HEK293T (cell line): ENCODE measurements around the gene SLC4A7.
"Not testable (repeated sequence)": the region's sequence is repeated elsewhere in the genome, so short reads cannot be mapped to it uniquely, and the experiment has no call there.

Source experiments
- CTCF ChIA-PET: fragments of 350-600 bp; formaldehyde crosslinking; extraction: SDS; loops from one replicate; lab custom pipeline; 2021; ENCODE audit warnings: antibody characterized with exemption, inconsistent platforms; lab: Yijun Ruan, JAX
- POLR2A ChIA-PET: fragments of 350-600 bp; formaldehyde crosslinking; extraction: SDS; loops from one replicate; lab custom pipeline; 2020; ENCODE audit warnings: antibody characterized with exemption, inconsistent platforms; lab: Yijun Ruan, JAX
- DNase-seq: peaks from one replicate; pipeline ENCODE4 v3.0.0; 2012; ENCODE audit warnings: mixed read lengths; ENCODE audit errors: extremely low spot score
- ARNT ChIP-seq: fragments of 450-650 bp; IDR thresholded peaks from 2 replicates; pipeline ENCODE4 v1.6.1; 2017; ENCODE audit warnings: mild to moderate bottlenecking
- BHLHE40 ChIP-seq: fragments of 450-650 bp; IDR thresholded peaks from 2 replicates; pipeline ENCODE4 v1.6.1; 2016; ENCODE audit warnings: mild to moderate bottlenecking, moderate library complexity, borderline replicate concordance
- CTBP1 ChIP-seq: fragments of 450-650 bp; IDR thresholded peaks from 2 replicates; pipeline ENCODE4 v1.6.1; 2016; ENCODE audit warnings: borderline replicate concordance
- ELF4 ChIP-seq: fragments of 450-650 bp; IDR thresholded peaks from 2 replicates; pipeline ENCODE4 v1.6.1; 2017; ENCODE audit warnings: antibody characterized with exemption
- FOXA1 ChIP-seq: fragments of 450-650 bp; IDR thresholded peaks from 2 replicates; pipeline ENCODE4 v1.6.1; 2016; ENCODE audit warnings: mild to moderate bottlenecking
- FOXK2 ChIP-seq: fragments of 450-650 bp; IDR thresholded peaks from 2 replicates; pipeline ENCODE4 v1.6.1; 2016; ENCODE audit warnings: mild to moderate bottlenecking
- FOXM1 ChIP-seq: fragments of 450-650 bp; IDR thresholded peaks from 2 replicates; pipeline ENCODE4 v1.6.1; 2017; ENCODE audit warnings: mild to moderate bottlenecking, borderline replicate concordance
- HDGF ChIP-seq: fragments of 450-650 bp; IDR thresholded peaks from 2 replicates; pipeline ENCODE4 v1.6.1; 2017; ENCODE audit warnings: antibody characterized with exemption, borderline replicate concordance
- L3MBTL2 ChIP-seq: fragments of 450-650 bp; conservative IDR thresholded peaks from 2 replicates; pipeline ENCODE4 v1.6.1; 2016; ENCODE audit warnings: mild to moderate bottlenecking
- LEF1 ChIP-seq: fragments of 450-650 bp; IDR thresholded peaks from 2 replicates; pipeline ENCODE4 v1.6.1; 2017; ENCODE audit warnings: mild to moderate bottlenecking, borderline replicate concordance
- NFRKB ChIP-seq: fragments of 450-650 bp; IDR thresholded peaks from 2 replicates; pipeline ENCODE4 v1.6.1; 2016; ENCODE audit warnings: mild to moderate bottlenecking, moderate library complexity
- SP1 ChIP-seq: fragments of 450-650 bp; IDR thresholded peaks from 2 replicates; pipeline ENCODE4 v1.6.1; 2017
- SUZ12 ChIP-seq: fragments of 450-650 bp; IDR thresholded peaks from 2 replicates; pipeline ENCODE4 v1.6.1; 2016; ENCODE audit warnings: mild to moderate bottlenecking
- TARDBP ChIP-seq: fragments of 450-650 bp; IDR thresholded peaks from 2 replicates; pipeline ENCODE4 v1.6.1; 2016
- ZNF384 ChIP-seq: fragments of 450-650 bp; IDR thresholded peaks from 2 replicates; pipeline ENCODE4 v1.6.1; 2016
- TF ChIP-seq, protein P1 (sequence below): fragments of 450-650 bp; IDR thresholded peaks from 2 replicates; pipeline ENCODE4 v1.6.1; 2016

Gene SLC4A7

DNA sequence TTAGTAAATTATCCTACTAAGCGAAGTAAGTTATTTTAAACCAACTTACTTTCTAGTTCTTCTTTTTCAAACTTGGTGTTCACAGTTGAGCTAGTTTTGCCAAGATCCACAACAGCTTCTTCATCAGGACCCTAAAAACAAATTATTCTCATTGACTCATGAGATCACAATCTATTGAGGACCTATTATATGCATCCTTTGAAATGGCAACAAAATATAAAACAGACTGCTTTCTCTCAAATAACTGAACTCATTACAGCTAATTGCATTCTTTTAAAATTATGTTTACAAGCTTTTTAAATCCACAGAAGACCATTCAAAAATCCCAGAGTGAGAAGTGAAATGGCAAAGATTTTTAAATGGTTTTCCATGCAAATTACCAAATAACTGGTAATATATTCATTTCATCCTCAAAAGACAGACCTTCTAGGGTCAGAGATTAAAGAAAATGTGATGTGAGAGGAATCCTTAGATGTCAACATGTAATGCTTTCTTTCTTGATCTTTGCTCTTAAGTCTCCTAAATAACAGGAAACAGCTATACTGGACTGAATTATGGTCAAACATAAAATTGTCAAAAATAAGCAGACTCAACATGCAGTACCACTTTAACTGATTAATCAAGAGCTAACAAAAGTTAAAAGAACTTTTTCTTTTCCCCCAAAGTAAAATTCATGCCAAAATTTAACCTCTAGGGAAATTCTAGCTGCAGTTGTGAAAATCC lies 31.7 kb downstream of the SLC4A7 start:
- no peak for TF ChIP-seq BHLHE40
- CTCF ChIA-PET: interaction anchor here (0.6 kb wide), 1 partner anchor 17 kb away, joined by 3 read pairs; no protein-coding TSS in a partner anchor
- POLR2A ChIA-PET: interaction anchor here (0.7 kb wide), 1 partner anchor 32 kb away, joined by 3 read pairs; the partner anchor contains the start of gene SLC4A7
- no peak for DNase-seq

GRCh38 chr3:27451842-27452241 lies 32.3 kb downstream of the SLC4A7 start:
- DNase-seq: no peak
- ChIA-PET CTCF (no interaction called here), POLR2A (no interaction called here)
- TF ChIP-seq, protein P1, sequence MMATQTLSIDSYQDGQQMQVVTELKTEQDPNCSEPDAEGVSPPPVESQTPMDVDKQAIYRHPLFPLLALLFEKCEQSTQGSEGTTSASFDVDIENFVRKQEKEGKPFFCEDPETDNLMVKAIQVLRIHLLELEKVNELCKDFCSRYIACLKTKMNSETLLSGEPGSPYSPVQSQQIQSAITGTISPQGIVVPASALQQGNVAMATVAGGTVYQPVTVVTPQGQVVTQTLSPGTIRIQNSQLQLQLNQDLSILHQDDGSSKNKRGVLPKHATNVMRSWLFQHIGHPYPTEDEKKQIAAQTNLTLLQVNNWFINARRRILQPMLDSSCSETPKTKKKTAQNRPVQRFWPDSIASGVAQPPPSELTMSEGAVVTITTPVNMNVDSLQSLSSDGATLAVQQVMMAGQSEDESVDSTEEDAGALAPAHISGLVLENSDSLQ: no peak
- no peak for TF ChIP-seq ARNT
- TF ChIP-seq ZNF384: no peak
- TF ChIP-seq TARDBP: no peak
- no peak for TF ChIP-seq ELF4
- TF ChIP-seq SP1: no peak
- TF ChIP-seq NFRKB: no peak
- TF ChIP-seq BHLHE40: no peak

DNA sequence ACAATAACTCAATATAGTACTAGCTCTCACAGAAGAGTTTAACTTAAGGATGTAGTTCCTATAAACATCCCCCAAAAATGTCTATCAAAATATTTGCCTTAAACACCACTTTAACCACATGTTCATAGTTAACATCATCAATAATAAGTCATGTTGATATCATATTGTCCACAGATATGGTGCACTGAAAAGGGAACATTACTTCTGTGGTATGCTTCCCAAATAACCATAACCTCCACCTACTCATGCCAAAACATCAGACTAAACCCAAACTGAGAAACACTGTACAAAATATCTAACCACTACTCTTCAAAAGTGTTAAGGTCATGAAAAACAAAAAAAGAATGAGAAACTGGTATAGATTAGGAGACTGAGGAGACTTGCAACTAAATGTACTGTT lies 32.9 kb downstream of the SLC4A7 start:
- no peak for TF ChIP-seq HDGF
- TF ChIP-seq, protein P1: no peak
- no peak for TF ChIP-seq BHLHE40
- TF ChIP-seq ELF4: no peak
- no peak for TF ChIP-seq SP1
- TF ChIP-seq L3MBTL2: no peak
- TF ChIP-seq NFRKB: no peak
- TF ChIP-seq FOXM1: no peak
- no peak for TF ChIP-seq FOXA1
- no peak for TF ChIP-seq ARNT
- no peak for TF ChIP-seq LEF1
- TF ChIP-seq ZNF384: no peak
- TF ChIP-seq TARDBP: no peak
- TF ChIP-seq CTBP1: no peak
- no peak for TF ChIP-seq FOXK2
- no peak for TF ChIP-seq SUZ12
- no peak for DNase-seq
- ChIA-PET CTCF (no interaction called here), POLR2A (no interaction called here)

- DNase-seq: no peak
- no peak for TF ChIP-seq SP1
- TF ChIP-seq BHLHE40: no peak
- no peak for TF ChIP-seq FOXA1
- TF ChIP-seq SUZ12: no peak
- no peak for TF ChIP-seq NFRKB
- TF ChIP-seq ZNF384: no peak
- no peak for TF ChIP-seq ELF4
- no peak for TF ChIP-seq TARDBP
- TF ChIP-seq, protein P1: no peak
- no peak for TF ChIP-seq HDGF
- no peak for TF ChIP-seq ARNT
- TF ChIP-seq FOXM1: no peak
- no peak for TF ChIP-seq CTBP1
- POLR2A ChIA-PET: no interaction called here
- CTCF ChIA-PET: no interaction called here
These were observed 34.5 kb downstream of the SLC4A7 start for GRCh38 chr3:27449530-27450150.

- POLR2A ChIA-PET, DNase-seq, CTCF ChIA-PET: not testable (repeated sequence)
These were observed 41.2 kb downstream of the SLC4A7 start for GRCh38 chr3:27442995-27443394.

DNA sequence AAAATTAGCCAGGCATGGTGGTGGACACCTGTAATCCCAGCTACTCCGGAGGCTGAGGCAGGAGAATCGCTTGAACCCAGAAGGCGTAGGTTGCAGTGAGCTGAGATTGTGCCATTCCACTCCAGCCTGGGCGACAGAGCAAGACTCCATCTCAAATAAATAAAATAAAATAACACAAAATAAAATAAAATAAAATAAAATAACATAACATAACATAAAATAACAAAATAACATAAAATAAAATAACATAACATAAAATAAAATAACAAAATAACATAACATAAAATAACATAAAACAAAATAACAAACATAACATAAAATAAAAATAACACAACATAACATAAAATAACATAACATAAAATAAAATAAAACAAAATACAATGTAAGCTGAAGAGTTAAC lies 45.8 kb downstream of the SLC4A7 start:
- DNase-seq, POLR2A ChIA-PET, CTCF ChIA-PET: not testable (repeated sequence)

DNA sequence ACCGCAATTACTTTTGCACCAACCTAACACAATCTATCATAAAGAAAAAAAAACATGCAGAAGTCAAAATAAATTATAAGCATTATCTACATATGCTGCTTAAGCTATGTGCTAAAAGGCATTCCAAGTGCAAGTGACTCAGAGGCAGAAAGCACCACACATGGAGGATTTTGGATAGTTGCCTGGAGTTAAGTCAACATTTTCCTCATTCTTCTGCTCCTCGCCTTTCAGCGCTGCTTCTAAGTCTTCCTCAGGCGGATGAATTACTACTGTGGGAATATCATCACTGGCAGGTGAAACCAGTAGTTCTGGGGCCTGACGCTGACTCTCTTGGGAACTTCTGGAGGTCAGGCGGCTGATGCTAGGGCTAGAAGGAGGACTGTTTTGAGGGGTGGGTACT lies 53.1 kb downstream of the SLC4A7 start:
- no peak for DNase-seq
- TF ChIP-seq, protein P1: no peak
- no peak for TF ChIP-seq FOXK2
- TF ChIP-seq SUZ12: no peak
- TF ChIP-seq BHLHE40: no peak
- no peak for TF ChIP-seq FOXA1
- no peak for TF ChIP-seq LEF1
- no peak for TF ChIP-seq SP1
- no peak for TF ChIP-seq CTBP1
- TF ChIP-seq ARNT: no peak
- no peak; the same call in 1 of the 2 replicates for TF ChIP-seq ELF4
- no peak for TF ChIP-seq L3MBTL2
- TF ChIP-seq TARDBP: no peak
- TF ChIP-seq NFRKB: no peak
- no peak for TF ChIP-seq HDGF
- TF ChIP-seq FOXM1: no peak
- no peak for TF ChIP-seq ZNF384
- ChIA-PET POLR2A (no interaction called here), CTCF (no interaction called here)
